Fibroblast of lung (primary cell): ENCODE measurements around the gene PBX1.

Experiments
- CTCF ChIP-seq, 2 donors: IDR thresholded peaks in 1 of 2; conservative IDR thresholded peaks in 1 of 2; 1 replicate in 1 of 2; 2 replicates in 1 of 2; pipeline ENCODE4 v1.5.1; 2011 to 2012; ENCODE audit warnings: low read length in 2 of 2, control low read depth in 1 of 2, inconsistent platforms in 1 of 2, low read depth in 1 of 2, mild to moderate bottlenecking in 1 of 2
- EZH2 ChIP-seq: IDR thresholded peaks from 2 replicates; pipeline ENCODE4 v1.5.1; 2012; ENCODE audit warnings: low read length, control low read depth, mild to moderate bottlenecking; ENCODE audit errors: missing control alignments

GRCh38 chr1:164701189-164701761, 142.3 kb downstream of the PBX1 start:
- TF ChIP-seq CTCF (conservative IDR thresholded peaks at IDR 0.05 in 1 of 2, IDR thresholded peaks at IDR 0.05 in 1 of 2; ENCODE audit: low read depth in 1 of 2, low read length in 2 of 2), result no peak
- TF ChIP-seq EZH2, result no peak
